GM19099 (cell line): ENCODE results near the gene CD8B.
"Not testable (repeated sequence)": the region's sequence is repeated elsewhere in the genome, so short reads cannot be mapped to it uniquely, and the experiment has no call there.

Experiments used
- POLR2A ChIP-seq: IDR thresholded peaks from 3 replicates; pipeline ENCODE4 v1.6.1; 2011; ENCODE audit warnings: low read depth; ENCODE audit not compliant: insufficient read length; ENCODE audit errors: extremely low read depth

The CD8B gene

GRCh38 chr2:86861628-86862379 is at the start of gene CD8B:
TSS of gene CD8B (minus strand) at chr2:86861886. CDS start at chr2:86861865, 21 bp downstream.
- TF ChIP-seq POLR2A = not testable (repeated sequence)

GRCh38 chr2:86833315-86833714 is 28.4 kb downstream of the CD8B start:
- no peak for TF ChIP-seq POLR2A

- TF ChIP-seq POLR2A = no peak
Observed at GRCh38 chr2:86832334-86833096, 29.2 kb downstream of the CD8B start.

GRCh38 chr2:86831537-86831936 is 30.1 kb downstream of the CD8B start:
- TF ChIP-seq POLR2A = no peak

GRCh38 chr2:86826951-86827350 is 34.7 kb downstream of the CD8B start:
- no peak for TF ChIP-seq POLR2A

GRCh38 chr2:86825693-86826381 is 35.8 kb downstream of the CD8B start:
- TF ChIP-seq POLR2A = no peak

- TF ChIP-seq POLR2A = no peak
Observed at GRCh38 chr2:86825036-86825692, 36.5 kb downstream of the CD8B start.

GRCh38 chr2:86822668-86823345 is 38.9 kb downstream of the CD8B start:
- TF ChIP-seq POLR2A = no peak

GRCh38 chr2:86821842-86822241 is 39.8 kb downstream of the CD8B start:
- no peak for TF ChIP-seq POLR2A

- no peak for TF ChIP-seq POLR2A
Observed at GRCh38 chr2:86821306-86821705, 40.4 kb downstream of the CD8B start.

- TF ChIP-seq POLR2A = no peak
Observed at GRCh38 chr2:86818957-86819356, 42.7 kb downstream of the CD8B start.

GRCh38 chr2:86818114-86818801 is 43.4 kb downstream of the CD8B start:
- TF ChIP-seq POLR2A = no peak

- no peak for TF ChIP-seq POLR2A
Observed at GRCh38 chr2:86815611-86816010, 46.1 kb downstream of the CD8B start.
